ENCODE data around the gene SSR2. TPM values are rescaled to one million over a fixed set of nuclear protein-coding genes. Genes with fewer than 3 reads are reported as not detected.

The SSR2 gene
- total RNA-seq, 2 donors from 2014 or later, result 217 to 234 TPM

DNA sequence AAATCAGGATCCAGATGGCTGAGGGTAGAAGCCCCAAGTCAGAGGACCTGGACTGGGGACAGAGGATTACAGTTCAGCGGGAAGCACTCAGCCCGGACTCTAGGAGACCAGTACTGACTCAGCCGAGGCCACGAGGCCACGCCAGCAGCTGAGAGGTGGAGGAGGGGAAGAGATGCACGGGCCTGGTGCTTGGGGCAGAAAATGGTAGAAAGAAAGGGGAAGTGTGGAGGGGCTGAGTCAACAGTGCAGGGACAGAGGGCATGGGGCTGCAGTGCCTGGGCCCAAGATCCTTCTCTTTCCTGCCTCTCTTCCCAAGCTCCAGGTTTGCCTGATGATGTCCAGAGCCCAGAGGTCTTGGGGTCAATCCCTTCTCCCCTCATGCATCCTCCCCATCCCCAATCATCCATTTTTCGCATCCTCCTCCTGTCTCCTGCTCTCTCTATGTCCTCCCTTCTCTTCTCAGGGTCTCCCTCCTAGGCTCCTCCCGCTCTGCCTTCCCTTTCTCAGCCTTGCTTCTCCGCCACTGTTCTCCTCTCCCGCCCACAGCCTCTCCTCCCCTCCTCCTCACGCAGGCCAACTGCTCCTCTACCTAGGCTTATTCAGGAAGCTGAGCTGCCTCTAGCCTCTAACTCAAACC is 50.1 kb downstream of the SSR2 start:
- Mint-ChIP-seq H3K27ac (peak overlapping the region; percentile 93), H3K36me3 (ENCODE audit: low read depth) (peaks cover 11% of the 10 kb centered on the region), H3K27me3 (no peaks in the 10 kb centered on the region), H3K4me1 (peaks cover 81% of the 10 kb centered on the region), H3K4me3 (peak overlapping the region; percentile 83)
- H3K9me3 ChIP-seq (ENCODE audit: control insufficient read depth, low read length, poor library complexity, severe bottlenecking), result no peaks in the 10 kb centered on the region
- peak; percentile 64 for ATAC-seq
- no peak for DNase-seq

DNA sequence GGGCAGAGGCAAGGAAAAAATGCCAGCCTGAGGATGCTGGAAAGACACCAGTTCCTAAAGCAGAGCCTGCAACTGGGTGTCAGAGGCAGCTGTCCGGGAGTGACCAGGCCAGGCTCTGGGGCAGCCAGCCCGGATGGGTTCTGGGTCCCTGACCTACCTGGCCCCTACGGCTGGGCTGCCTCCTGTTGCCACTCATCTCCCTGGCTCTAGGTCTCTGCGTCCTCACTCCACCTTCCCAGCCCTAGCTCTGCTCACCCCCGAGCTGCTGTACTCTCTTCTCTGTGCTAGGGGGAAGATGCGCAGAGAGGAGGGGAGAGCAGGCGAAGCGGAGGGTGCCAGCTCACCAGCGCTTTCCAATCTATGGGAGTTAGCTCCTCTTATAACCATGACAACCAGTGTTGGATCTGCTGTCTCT is 51.4 kb downstream of the SSR2 start:
- ATAC-seq (no peak), DNase-seq (no peak)
- H3K9me3 ChIP-seq (ENCODE audit: control insufficient read depth, low read length, poor library complexity, severe bottlenecking), result no peaks in the 10 kb centered on the region
- Mint-ChIP-seq H3K27me3 (no peaks in the 10 kb centered on the region), H3K27ac (peak overlapping the region; percentile 93), H3K4me3 (peak overlapping the region; percentile 83), H3K36me3 (ENCODE audit: low read depth) (peaks cover 8% of the 10 kb centered on the region), H3K4me1 (peaks cover 73% of the 10 kb centered on the region)

DNA sequence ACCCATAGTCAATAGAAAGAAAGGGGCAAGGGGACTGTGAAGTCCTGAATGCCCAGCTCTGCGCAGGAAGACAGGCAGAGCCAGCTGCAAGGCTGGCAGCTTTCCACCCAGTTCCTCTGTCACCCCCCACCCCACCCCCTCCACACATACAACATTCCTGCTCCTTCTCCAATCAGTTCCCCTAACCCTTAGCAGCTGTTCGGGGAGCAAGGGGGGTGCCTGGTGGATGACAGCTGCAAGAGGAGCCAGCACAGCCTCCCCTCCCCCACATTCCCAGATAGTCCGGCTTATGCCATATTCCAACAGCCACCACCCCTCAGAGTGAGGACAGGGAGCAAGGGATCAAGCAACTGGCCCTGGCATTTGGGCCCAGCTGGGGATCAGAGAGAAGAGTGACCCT is 52.1 kb downstream of the SSR2 start:
- no peaks in the 10 kb centered on the region for H3K9me3 ChIP-seq (ENCODE audit: control insufficient read depth, low read length, poor library complexity, severe bottlenecking)
- Mint-ChIP-seq H3K36me3 (ENCODE audit: low read depth) (peaks cover 8% of the 10 kb centered on the region), H3K4me1 (peaks cover 67% of the 10 kb centered on the region), H3K27me3 (no peaks in the 10 kb centered on the region), H3K4me3 (peak overlapping the region; percentile 72), H3K27ac (peak overlapping the region; percentile 93)
- no peak for ATAC-seq
- no peak for DNase-seq

DNA sequence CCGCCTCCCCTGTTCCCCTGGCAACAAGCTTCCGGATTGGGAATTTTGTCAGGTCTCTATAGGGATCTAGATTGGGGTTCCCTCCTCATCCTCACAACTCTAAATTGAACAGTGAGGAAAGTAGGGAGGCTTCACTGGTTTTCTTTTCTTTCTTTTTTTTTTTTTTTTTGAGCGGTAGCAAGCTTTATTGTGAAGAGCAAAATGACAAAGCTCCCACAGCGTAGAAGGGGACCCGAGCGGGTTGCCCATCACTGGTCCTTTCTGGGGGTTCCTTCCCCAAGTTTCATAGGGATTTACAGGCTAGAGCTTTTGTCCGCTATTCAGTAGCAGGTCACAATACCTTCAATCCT is 52.7 kb downstream of the SSR2 start:
- Mint-ChIP-seq H3K4me3 (peak overlapping the region; percentile 83), H3K36me3 (ENCODE audit: low read depth) (peaks cover 8% of the 10 kb centered on the region), H3K27ac (peak overlapping the region; percentile 93), H3K4me1 (peaks cover 61% of the 10 kb centered on the region), H3K27me3 (no peaks in the 10 kb centered on the region)
- no peak for ATAC-seq
- no peaks in the 10 kb centered on the region for H3K9me3 ChIP-seq (ENCODE audit: control insufficient read depth, low read length, poor library complexity, severe bottlenecking)
- no peak for DNase-seq

DNA sequence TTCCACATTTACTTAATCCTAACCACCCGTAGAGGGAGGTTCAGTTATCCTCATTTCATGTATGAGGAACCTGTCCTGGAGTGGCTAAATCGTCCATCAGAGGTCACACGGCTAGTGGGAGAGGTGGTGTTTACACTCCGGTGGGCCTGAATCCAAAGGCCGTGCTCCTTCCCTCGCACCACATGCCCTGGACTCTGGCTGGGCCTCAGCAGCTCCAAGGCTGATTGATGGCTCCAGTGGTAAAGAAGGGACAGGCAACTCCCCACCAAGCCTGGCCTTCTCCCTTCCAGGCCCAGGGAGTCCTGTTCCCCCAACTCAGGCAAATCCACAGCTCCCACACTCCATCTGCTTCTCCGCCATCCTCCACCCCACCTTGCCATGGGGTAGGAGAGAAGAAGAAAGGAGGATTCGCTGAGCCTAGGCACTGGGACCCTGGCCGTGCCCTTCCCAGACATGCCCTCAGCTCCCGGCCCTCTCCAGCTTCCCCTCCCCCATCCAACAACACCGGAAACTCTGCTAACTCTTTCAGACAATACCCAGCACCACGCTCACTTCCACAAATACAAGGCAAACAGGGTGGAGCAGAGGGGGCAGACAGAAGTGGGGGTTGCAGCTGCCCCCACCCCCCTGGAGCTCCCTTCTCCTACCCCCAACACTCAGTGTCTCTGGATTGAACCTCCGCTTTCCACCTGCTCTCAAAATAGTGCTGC is 53.3 kb downstream of the SSR2 start:
- peak overlapping the region; percentile 83 for H3K4me3 Mint-ChIP-seq
- peaks cover 59% of the 10 kb centered on the region for H3K4me1 Mint-ChIP-seq
- DNase-seq, result no peak
- no peaks in the 10 kb centered on the region for H3K9me3 ChIP-seq (ENCODE audit: control insufficient read depth, low read length, poor library complexity, severe bottlenecking)
- H3K27me3 Mint-ChIP-seq, result no peaks in the 10 kb centered on the region
- ATAC-seq, result peak; percentile 47
- peaks cover 8% of the 10 kb centered on the region for H3K36me3 Mint-ChIP-seq (ENCODE audit: low read depth)
- peak overlapping the region; percentile 93 for H3K27ac Mint-ChIP-seq

DNA sequence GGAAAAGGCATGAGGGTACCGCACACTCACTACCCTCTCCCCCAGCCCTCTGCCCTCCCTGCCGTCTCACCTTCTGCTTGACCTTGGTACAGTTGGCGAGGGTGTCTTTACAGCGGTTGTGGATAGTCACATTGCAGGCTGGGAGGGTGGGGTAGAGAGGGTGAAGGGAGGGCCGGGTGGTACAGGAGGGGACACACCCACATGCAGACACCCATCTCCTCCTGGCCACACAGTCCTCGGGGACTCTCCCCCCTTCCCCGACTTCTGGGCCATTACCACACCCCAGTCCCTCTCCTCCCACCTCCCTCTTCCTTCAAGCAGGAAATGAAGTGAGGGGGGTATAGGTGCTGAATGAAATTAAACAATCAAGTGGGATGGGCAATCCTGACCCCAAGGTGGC is 54.0 kb downstream of the SSR2 start:
- Mint-ChIP-seq H3K27me3 (no peaks in the 10 kb centered on the region), H3K4me1 (peaks cover 52% of the 10 kb centered on the region), H3K36me3 (ENCODE audit: low read depth) (peaks cover 8% of the 10 kb centered on the region), H3K27ac (peak overlapping the region; percentile 93), H3K4me3 (no peak overlapping the region)
- no peaks in the 10 kb centered on the region for H3K9me3 ChIP-seq (ENCODE audit: control insufficient read depth, low read length, poor library complexity, severe bottlenecking)
- DNase-seq, result no peak
- ATAC-seq, result no peak

DNA sequence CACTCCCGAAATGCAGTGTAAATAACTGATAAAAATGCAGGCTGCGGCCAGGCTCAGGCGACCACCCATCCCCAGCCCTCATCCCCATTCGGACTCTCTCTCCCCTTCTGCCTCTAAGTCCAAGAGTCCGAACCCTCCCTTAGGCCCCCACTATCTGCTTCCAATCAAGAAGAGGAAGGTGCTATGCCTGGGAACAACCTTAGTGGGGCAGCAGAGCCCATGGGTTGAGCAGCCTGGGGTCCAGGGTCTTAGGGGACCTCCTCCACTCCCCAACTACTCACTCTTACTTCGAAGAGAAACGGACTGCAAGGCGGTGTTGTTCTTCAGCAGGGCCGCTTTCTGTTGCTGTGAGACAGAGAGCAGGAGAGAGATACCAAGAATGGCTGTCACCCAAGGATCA is 54.6 kb downstream of the SSR2 start:
- no peaks in the 10 kb centered on the region for H3K9me3 ChIP-seq (ENCODE audit: control insufficient read depth, low read length, poor library complexity, severe bottlenecking)
- ATAC-seq (no peak), DNase-seq (no peak)
- no peaks in the 10 kb centered on the region for H3K27me3 Mint-ChIP-seq
- peaks cover 8% of the 10 kb centered on the region for H3K36me3 Mint-ChIP-seq (ENCODE audit: low read depth)
- H3K4me1 Mint-ChIP-seq, result peaks cover 48% of the 10 kb centered on the region
- H3K27ac Mint-ChIP-seq, result peak overlapping the region; percentile 93
- no peak overlapping the region for H3K4me3 Mint-ChIP-seq

DNA sequence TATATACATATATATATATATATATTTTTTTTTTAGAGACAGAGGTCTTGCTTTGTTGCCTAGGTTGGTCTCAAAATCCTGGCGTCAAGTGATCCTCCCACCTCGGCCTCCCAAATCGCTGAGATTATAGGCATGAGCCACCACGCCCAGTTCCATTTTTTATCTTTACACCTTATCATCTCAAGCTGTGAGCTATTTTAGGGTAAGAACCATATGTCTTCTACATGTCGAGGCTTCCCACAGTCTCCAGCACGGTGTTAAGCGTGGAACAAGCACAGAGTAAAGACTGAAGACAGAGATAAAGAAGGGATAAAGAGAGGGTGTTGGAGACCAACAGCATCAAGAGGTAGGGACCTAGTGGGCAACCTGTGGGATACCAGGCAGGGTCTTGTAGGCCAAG is 56.6 kb downstream of the SSR2 start:
- H3K9me3 ChIP-seq (ENCODE audit: control insufficient read depth, low read length, poor library complexity, severe bottlenecking), result no peaks in the 10 kb centered on the region
- Mint-ChIP-seq H3K27me3 (no peaks in the 10 kb centered on the region), H3K27ac (peak overlapping the region; percentile 93), H3K4me1 (peaks cover 30% of the 10 kb centered on the region), H3K36me3 (ENCODE audit: low read depth) (peaks cover 8% of the 10 kb centered on the region), H3K4me3 (no peak overlapping the region)
- DNase-seq (no peak), ATAC-seq (no peak)

DNA sequence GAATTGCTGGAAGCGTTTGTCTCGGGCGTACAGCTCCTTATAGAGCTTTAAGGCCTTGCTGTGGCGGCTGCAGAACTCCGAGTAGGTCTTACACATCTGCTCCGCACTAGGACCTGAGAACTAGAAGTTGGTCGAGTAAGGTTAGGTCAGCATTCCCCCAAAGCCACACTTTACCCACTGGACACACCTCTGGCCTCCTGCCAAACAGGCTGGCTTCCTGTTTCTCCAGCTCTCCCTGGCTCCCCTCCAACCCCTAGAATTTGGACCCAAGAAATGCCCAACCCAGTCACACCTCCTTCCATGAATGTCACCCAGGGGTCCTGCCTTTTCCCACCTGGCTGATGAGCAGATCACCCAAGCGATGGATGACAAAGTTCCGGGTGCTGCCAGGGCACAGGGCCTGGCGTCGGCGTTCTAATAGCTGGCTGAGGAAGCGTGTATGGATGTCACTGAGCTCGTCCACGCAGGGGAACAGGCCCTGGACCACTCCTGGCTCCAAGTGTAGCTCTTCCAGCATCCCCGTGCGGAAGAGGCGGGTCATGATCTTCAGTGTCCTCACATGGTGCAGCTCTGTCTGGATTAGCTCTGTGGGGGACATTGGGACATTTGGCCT is 58.0 kb downstream of the SSR2 start:
- ATAC-seq, result no peak
- Mint-ChIP-seq H3K4me1 (peaks cover 15% of the 10 kb centered on the region), H3K27ac (no peak overlapping the region), H3K36me3 (ENCODE audit: low read depth) (peaks cover 5% of the 10 kb centered on the region), H3K27me3 (no peaks in the 10 kb centered on the region), H3K4me3 (no peak overlapping the region)
- no peaks in the 10 kb centered on the region for H3K9me3 ChIP-seq (ENCODE audit: control insufficient read depth, low read length, poor library complexity, severe bottlenecking)
- DNase-seq, result no peak

DNA sequence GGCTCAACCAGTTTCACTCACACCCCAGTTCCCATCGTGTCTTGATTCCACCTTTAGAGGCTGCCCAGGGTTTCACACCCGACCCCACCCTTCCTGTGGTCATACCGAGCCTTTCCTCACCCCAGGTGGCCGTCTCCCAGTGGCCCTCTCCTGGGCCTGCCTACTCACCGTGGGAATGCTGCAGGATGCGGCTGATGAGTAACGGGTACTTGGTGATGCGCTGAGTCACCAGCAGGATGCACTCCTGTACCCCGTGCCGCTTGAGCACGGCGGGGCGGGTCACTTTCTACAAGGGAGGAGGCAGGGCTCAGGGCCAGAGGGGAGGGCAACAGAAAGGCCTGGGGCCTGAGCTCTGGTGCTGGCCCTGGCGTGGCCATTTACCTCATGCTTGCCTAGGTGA is 58.8 kb downstream of the SSR2 start:
- H3K4me3 Mint-ChIP-seq, result no peak overlapping the region
- ATAC-seq, result peak; percentile 63
- DNase-seq, result no peak
- peak overlapping the region; percentile 75 for H3K27ac Mint-ChIP-seq
- peaks cover 4% of the 10 kb centered on the region for H3K36me3 Mint-ChIP-seq (ENCODE audit: low read depth)
- H3K9me3 ChIP-seq (ENCODE audit: control insufficient read depth, low read length, poor library complexity, severe bottlenecking), result no peaks in the 10 kb centered on the region
- no peaks in the 10 kb centered on the region for H3K27me3 Mint-ChIP-seq
- peaks cover 9% of the 10 kb centered on the region for H3K4me1 Mint-ChIP-seq

DNA sequence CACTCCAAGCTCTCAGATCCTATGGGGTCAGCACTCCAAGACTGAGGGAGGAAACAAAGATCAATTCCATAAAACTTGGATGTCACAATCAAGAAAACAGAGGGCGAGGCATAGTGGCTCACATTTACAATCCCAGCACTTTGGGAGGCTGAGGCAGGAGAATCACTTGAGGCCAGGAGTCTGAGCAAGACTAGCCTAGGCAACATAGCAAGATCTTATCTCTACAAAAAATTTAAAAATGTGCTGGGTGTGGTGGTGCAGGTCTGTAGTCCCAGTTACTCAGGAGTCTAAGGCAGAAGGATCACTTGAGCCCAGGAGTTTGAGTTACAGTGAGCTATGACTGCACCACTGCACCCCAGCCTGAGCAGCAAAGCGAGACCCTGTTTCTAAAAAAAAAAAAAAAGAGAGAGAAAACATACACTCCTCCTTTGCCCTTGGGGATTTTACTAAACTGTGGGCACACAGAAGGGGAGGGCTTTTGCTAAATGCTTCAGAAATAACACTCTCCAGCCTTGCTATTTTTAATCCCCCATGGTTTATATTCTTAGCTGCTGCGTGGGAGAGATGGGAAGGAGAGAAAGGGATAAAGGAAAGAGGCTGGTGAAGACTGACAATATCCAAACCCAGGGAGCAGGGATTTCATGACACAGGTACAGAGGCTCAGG is 60.5 kb downstream of the SSR2 start:
- Mint-ChIP-seq H3K36me3 (ENCODE audit: low read depth) (peaks cover 2% of the 10 kb centered on the region), H3K27me3 (no peaks in the 10 kb centered on the region), H3K4me1 (peaks cover 6% of the 10 kb centered on the region), H3K4me3 (no peak overlapping the region), H3K27ac (peak overlapping the region; percentile 75)
- no peak for DNase-seq
- no peak for ATAC-seq
- H3K9me3 ChIP-seq (ENCODE audit: control insufficient read depth, low read length, poor library complexity, severe bottlenecking), result no peaks in the 10 kb centered on the region
